ENCODE measurements around the gene TRABD2B.

TRABD2B gene

DNA sequence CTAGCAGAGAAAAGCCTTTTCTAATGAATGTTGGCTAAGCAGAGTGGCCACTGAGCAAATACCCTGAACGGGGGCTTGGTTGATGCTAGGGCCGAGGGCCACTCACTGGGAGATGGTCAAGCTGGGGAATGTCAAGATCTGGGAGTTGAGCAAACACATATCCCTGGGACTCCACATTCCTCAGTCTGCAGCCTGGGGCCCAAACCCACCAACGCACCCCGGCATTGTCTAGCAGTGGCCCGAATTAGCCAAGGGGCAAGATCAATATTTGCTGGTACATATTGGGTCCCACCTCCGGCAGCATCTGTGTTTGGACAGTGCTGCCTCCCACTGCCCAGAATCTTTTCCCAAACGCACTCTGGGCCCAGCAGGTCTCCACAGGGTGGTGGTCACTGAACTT, 144.1 kb downstream of the TRABD2B start:
- no peak for DNase-seq (ENCODE audit: low read depth)
- TF ChIP-seq, protein P1, sequence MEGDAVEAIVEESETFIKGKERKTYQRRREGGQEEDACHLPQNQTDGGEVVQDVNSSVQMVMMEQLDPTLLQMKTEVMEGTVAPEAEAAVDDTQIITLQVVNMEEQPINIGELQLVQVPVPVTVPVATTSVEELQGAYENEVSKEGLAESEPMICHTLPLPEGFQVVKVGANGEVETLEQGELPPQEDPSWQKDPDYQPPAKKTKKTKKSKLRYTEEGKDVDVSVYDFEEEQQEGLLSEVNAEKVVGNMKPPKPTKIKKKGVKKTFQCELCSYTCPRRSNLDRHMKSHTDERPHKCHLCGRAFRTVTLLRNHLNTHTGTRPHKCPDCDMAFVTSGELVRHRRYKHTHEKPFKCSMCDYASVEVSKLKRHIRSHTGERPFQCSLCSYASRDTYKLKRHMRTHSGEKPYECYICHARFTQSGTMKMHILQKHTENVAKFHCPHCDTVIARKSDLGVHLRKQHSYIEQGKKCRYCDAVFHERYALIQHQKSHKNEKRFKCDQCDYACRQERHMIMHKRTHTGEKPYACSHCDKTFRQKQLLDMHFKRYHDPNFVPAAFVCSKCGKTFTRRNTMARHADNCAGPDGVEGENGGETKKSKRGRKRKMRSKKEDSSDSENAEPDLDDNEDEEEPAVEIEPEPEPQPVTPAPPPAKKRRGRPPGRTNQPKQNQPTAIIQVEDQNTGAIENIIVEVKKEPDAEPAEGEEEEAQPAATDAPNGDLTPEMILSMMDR (conservative IDR thresholded peaks at IDR 0.05; ENCODE audit: control insufficient read depth, insufficient read depth, low read depth, low read length): no peak
- H3K4me3 ChIP-seq (ENCODE audit: control insufficient read depth, low read depth, low read length): no peak overlapping the region

DNA sequence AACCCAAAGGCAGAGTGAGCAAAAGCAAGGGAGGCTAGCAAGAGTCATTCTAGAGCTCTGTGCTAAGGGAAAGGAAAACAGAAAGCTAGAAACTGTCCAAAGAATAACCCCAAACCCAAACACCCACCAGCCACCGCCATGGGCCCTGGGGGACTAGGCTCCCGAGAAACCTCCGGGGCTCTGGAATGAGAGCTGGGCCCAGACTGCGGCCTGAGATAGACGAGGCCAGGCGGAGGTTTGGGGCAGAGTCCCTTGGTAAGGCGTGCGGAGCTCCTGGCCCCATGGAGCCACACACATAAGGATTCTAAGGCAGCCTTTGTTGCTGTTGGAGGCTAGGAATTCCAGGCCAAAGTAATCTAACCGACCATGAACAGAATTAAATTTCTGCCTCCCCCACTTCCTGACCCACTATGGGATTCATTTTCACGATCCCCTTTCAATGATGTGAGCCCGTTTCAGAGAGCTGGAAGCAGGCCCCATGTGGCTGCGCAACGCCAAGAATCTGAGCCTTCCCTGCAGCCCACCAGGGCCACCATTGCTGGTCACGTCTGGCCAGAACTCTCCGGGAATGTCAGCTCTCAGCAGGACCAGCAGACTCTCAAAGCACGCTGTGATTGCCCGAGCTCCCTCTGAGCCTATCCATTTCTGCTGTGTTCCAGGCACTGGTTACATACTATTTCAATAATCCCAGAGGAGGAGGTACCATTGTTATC, 145.0 kb downstream of the TRABD2B start:
- no peak overlapping the region for H3K4me3 ChIP-seq (ENCODE audit: control insufficient read depth, low read depth, low read length)
- TF ChIP-seq, protein P1 (conservative IDR thresholded peaks at IDR 0.05; ENCODE audit: control insufficient read depth, insufficient read depth, low read depth, low read length): no peak
- DNase-seq (ENCODE audit: low read depth): no peak

DNA sequence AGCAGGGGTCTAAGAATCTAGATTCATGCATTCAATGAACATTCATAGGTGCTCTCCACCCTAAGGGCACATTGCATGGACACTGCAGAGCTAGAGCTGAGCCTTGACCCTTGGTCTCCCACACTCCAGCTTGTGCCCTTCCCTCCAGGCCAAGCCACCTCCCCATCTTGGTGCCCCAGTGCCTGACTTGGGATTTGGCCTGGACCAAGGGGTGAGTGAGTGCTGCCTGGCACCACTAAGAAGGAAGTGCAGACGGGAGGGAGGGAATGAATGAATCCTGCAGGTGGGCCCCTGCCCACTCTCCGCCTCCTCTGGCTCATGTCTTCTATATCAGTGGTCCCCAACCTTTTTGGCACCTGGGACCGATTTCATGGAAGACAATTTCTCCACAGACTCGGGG, 146.7 kb downstream of the TRABD2B start:
- TF ChIP-seq, protein P1 (conservative IDR thresholded peaks at IDR 0.05; ENCODE audit: control insufficient read depth, insufficient read depth, low read depth, low read length): no peak
- no peak for DNase-seq (ENCODE audit: low read depth)
- no peak overlapping the region for H3K4me3 ChIP-seq (ENCODE audit: control insufficient read depth, low read depth, low read length)

DNA sequence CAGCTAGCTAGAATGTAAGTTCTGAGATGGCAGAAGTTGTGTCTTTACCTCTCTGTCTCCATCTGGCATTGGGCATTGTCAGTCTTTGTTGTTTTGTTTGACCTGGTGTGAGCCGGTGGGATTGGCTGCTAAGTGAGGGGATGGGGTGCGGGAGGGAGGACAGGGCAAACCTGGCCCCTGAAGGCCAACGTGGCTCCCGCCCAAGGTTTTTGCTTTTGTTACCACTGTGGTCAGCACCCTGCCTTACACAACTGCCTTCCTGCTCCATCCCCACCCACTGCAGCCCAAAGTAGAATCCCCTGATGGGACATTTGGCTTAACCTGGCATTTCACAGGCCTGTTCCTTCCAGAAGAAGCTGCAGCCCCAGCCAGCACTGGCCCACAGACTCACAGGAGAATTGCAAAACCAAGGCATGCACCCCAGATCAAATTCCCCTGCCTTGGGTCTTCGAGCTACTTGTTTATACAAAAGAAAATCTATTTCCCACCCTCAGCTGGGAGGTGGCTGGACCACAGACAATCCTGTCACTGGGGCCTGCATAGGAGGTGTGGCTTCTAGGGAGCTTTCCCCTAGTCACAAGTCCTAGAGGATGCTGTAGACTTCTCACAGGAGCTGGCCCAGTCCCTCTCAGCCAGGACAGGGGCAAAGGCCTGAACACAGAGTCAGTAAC, 147.5 kb downstream of the TRABD2B start:
- TF ChIP-seq, protein P1 (conservative IDR thresholded peaks at IDR 0.05; ENCODE audit: control insufficient read depth, insufficient read depth, low read depth, low read length): no peak
- no peak overlapping the region for H3K4me3 ChIP-seq (ENCODE audit: control insufficient read depth, low read depth, low read length)
- no peak for DNase-seq (ENCODE audit: low read depth)

DNA sequence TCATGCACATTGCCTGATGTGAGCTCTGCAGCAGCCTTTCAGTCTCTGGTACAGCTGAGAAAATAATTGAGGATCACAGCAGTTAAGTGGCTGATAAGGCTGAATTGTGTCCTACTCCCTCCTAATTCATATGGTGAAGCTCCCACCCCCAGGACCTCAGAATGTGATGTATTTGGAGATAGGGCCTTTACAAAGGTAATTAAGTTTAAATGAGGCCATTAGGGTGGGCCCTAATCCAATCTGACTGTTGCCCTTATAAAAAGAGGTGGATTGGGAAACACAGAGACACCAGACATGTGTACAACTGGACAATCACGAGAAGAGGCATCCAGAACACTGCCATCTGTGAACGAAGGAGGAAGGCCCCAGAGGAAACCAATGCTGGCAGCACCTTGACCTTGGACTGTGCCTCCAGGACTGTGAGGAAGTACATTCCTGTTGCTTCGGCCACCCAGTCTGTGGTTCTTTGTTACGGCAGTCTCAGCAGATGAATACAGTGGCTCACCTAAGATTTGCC, 148.1 kb downstream of the TRABD2B start:
- no peak for DNase-seq (ENCODE audit: low read depth)
- no peak overlapping the region for H3K4me3 ChIP-seq (ENCODE audit: control insufficient read depth, low read depth, low read length)
- TF ChIP-seq, protein P1 (conservative IDR thresholded peaks at IDR 0.05; ENCODE audit: control insufficient read depth, insufficient read depth, low read depth, low read length): no peak

DNA sequence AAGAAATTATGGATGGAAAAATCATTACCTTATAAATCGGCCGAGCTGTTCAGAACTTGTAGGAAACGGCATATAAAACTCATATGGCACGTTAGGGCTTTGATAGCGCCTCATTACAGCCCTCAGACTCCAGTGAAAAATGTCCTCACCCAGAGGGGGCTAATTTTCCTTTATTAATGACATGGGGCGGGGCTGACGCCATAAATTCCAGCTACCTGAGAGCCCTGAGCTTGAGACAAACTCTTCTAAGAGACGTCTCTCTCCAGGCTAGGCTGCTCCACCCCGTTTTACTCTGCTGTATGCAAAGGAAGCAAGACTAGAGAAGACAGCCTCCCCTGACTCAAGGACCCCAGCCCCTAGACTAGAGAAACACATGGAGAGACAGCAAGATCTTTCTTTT, 149.4 kb downstream of the TRABD2B start:
- H3K4me3 ChIP-seq (ENCODE audit: control insufficient read depth, low read depth, low read length): no peak overlapping the region
- DNase-seq (ENCODE audit: low read depth): no peak
- TF ChIP-seq, protein P1 (conservative IDR thresholded peaks at IDR 0.05; ENCODE audit: control insufficient read depth, insufficient read depth, low read depth, low read length): no peak
